GM12878 (cell line): ENCODE data around the gene IQGAP2. TPM values are rescaled to one million over a fixed set of nuclear protein-coding genes. Genes with fewer than 3 reads are reported as not detected.

Experiments
- ATAC-seq: fragments of 200-7000 bp; cut with Tn5 transposase; 3 replicates; pipeline ENCODE4 v1.9.1; 2020; ENCODE audit warnings: mild to moderate bottlenecking, moderate library complexity
- BruUV-seq: library from RNA; stranded (reverse); fragments of 400-500 nt; replicated peaks from 2 replicates; lab custom pipeline; 2021; lab: Mats Ljungman, UMichigan
- CTCF ChIA-PET: fragments of 300-600 bp; sonication (Branson Sonifier 250); formaldehyde crosslinking; extraction: SDS; loops from one replicate; lab custom pipeline; 2021; ENCODE audit warnings: inconsistent platforms; lab: Yijun Ruan, JAX
- POLR2A ChIA-PET: fragments of 350-600 bp; formaldehyde crosslinking; extraction: SDS; loops from one replicate; lab custom pipeline; 2021; ENCODE audit warnings: inconsistent platforms; lab: Charles Lee
- RAD21 ChIA-PET: fragments of 300-600 bp; sonication (Branson Sonifier 250); formaldehyde crosslinking; loops from one replicate; lab custom pipeline; 2023; ENCODE audit warnings: antibody characterized with exemption; ENCODE audit not compliant: unreplicated experiment; lab: Charles Lee
- SMC1A ChIA-PET: fragments of 300-600 bp; sonication (Branson Sonifier 250); formaldehyde crosslinking; loops from one replicate; lab custom pipeline; 2023; ENCODE audit not compliant: unreplicated experiment, uncharacterized antibody; lab: Charles Lee
- DNase-seq: peaks from one replicate; pipeline ENCODE4 v3.0.0-alpha.2; 2011; ENCODE audit warnings: low read depth, low spot score
- FAIRE-seq: peaks from 3 replicates; lab custom pipeline; 2011; peaks lifted over from hg19 to GRCh38; lab: Jason Lieb, UNC
- H2AFZ ChIP-seq: 2 replicates; pipeline ENCODE4 v1.6.0; 2011; ENCODE audit warnings: low read depth, low read length, control low read depth; ENCODE audit not compliant: control insufficient read depth
- H3K27ac ChIP-seq: 2 replicates; pipeline ENCODE4 v1.5.1; 2011; ENCODE audit warnings: control low read depth; ENCODE audit not compliant: control insufficient read depth, insufficient read depth
- H3K27me3 ChIP-seq, 2 experiments: replicated peaks in 1 of 2; 2 replicates each; pipeline versions ENCODE4 v1.6.0 to v1.6.1; 2011; ENCODE audit warnings: low read length in 1 of 2; ENCODE audit not compliant: control insufficient read depth in 2 of 2, insufficient read depth in 2 of 2
- H3K36me3 ChIP-seq, 2 experiments: 2 replicates each; pipeline ENCODE4 v1.5.1; 2011; ENCODE audit warnings: low read length in 1 of 2; ENCODE audit not compliant: control insufficient read depth in 2 of 2, insufficient read depth in 2 of 2
- H3K4me1 ChIP-seq: 2 replicates; pipeline ENCODE4 v1.6.1; 2011; ENCODE audit warnings: mild to moderate bottlenecking, low read length, moderate library complexity, mixed read lengths; ENCODE audit not compliant: control insufficient read depth, insufficient read depth
- H3K4me2 ChIP-seq: 2 replicates; pipeline ENCODE4 v1.6.0; 2011; ENCODE audit warnings: control low read depth; ENCODE audit not compliant: control insufficient read depth, insufficient read depth
- H3K4me3 ChIP-seq: fragments of 200-600 bp; sonication (generic); 2 replicates; pipeline ENCODE4 v1.5.1; 2016
- H3K79me2 ChIP-seq: 2 replicates; pipeline ENCODE4 v1.6.0; 2011; ENCODE audit warnings: low read length; ENCODE audit not compliant: control insufficient read depth, insufficient read depth
- H3K9ac ChIP-seq: 2 replicates; pipeline ENCODE4 v1.8.0; 2011; ENCODE audit warnings: low read length, control low read depth, mixed read lengths; ENCODE audit not compliant: control insufficient read depth, insufficient read depth
- H3K9me3 ChIP-seq: replicated peaks from 3 replicates; pipeline ENCODE4 v1.5.1; 2011; ENCODE audit warnings: mild to moderate bottlenecking, low read length; ENCODE audit not compliant: control insufficient read depth, insufficient read depth
- H4K20me1 ChIP-seq: 2 replicates; pipeline ENCODE4 v1.6.0; 2011; ENCODE audit not compliant: control insufficient read depth, insufficient read depth
- BACH1 ChIP-seq: fragments of 450-650 bp; IDR thresholded peaks from 2 replicates; pipeline ENCODE4 v1.6.1; 2017; ENCODE audit warnings: mild to moderate bottlenecking, borderline replicate concordance
- BCL11A ChIP-seq: IDR thresholded peaks from 2 replicates; pipeline ENCODE4 v1.6.1; 2011; ENCODE audit warnings: low read depth, low read length
- DPF2 ChIP-seq: fragments of 450-650 bp; IDR thresholded peaks from 2 replicates; pipeline ENCODE4 v1.6.1; 2017; ENCODE audit warnings: mild to moderate bottlenecking
- E2F8 ChIP-seq: fragments of 450-650 bp; IDR thresholded peaks from 2 replicates; pipeline ENCODE4 v1.6.1; 2018; ENCODE audit warnings: mild to moderate bottlenecking, low read depth, moderate library complexity; ENCODE audit not compliant: partially characterized antibody
- EGR1 ChIP-seq, 2 experiments: IDR thresholded peaks; 1 replicate in 1 of 2; 2 replicates in 1 of 2; pipeline ENCODE4 v1.6.1; 2011 to 2012; ENCODE audit warnings: low read depth in 2 of 2, low read length in 2 of 2, borderline replicate concordance in 1 of 2, mild to moderate bottlenecking in 1 of 2, moderate library complexity in 1 of 2
- EP300 ChIP-seq, 2 experiments: fragments of 150-350 bp in 1 of 2; IDR thresholded peaks; 2 replicates each; pipeline ENCODE4 v1.6.1; 2011 to 2012; ENCODE audit warnings: low read depth in 2 of 2, low read length in 2 of 2, borderline replicate concordance in 1 of 2, improper control_type of control experiment in 1 of 2, inconsistent platforms in 1 of 2; ENCODE audit not compliant: control insufficient read depth in 1 of 2
- HDAC6 ChIP-seq: fragments of 200-600 bp; sonication (generic); IDR thresholded peaks from one replicate; pipeline ENCODE4 v1.8.0; 2017; ENCODE audit warnings: antibody characterized with exemption; ENCODE audit not compliant: unreplicated experiment
- MTA3 ChIP-seq: IDR thresholded peaks from 2 replicates; pipeline ENCODE4 v1.6.1; 2012; ENCODE audit warnings: low read length, inconsistent platforms, borderline replicate concordance
- NKRF ChIP-seq: fragments of 450-650 bp; conservative IDR thresholded peaks from 2 replicates; pipeline ENCODE4 v1.6.1; 2017; ENCODE audit warnings: mild to moderate bottlenecking, moderate library complexity
- SREBF1 ChIP-seq: IDR thresholded peaks from 2 replicates; pipeline ENCODE4 v1.6.1; 2012; ENCODE audit warnings: mild to moderate bottlenecking, low read length
- SUPT20H ChIP-seq: IDR thresholded peaks from 2 replicates; pipeline ENCODE4 v1.6.1; 2011; ENCODE audit warnings: low read depth, mild to moderate bottlenecking, low read length, moderate library complexity, borderline replicate concordance; ENCODE audit not compliant: control insufficient read depth
- TCF7 ChIP-seq: IDR thresholded peaks from 2 replicates; pipeline ENCODE4 v1.6.1; 2014; ENCODE audit warnings: antibody characterized with exemption, borderline replicate concordance
- ZBTB40 ChIP-seq: fragments of 450-650 bp; IDR thresholded peaks from 2 replicates; pipeline ENCODE4 v1.6.1; 2016; ENCODE audit warnings: mild to moderate bottlenecking, moderate library complexity, borderline replicate concordance
- ZNF384 ChIP-seq: IDR thresholded peaks from 2 replicates; pipeline ENCODE4 v1.6.1; 2012; ENCODE audit warnings: low read depth, mild to moderate bottlenecking, low read length, improper control_type of control experiment, borderline replicate concordance
- WGBS: methylation state at CpG from one replicate; pipeline ENCODE4 v1.1.6; 2016; ENCODE audit warnings: low lambda C conversion rate; ENCODE audit not compliant: insufficient replicate concordance, insufficient coverage; ENCODE audit errors: missing lambda C conversion rate; 5-methylcytosine and 5-hydroxymethylcytosine counted together
- in situ Hi-C: fragments of 300-500 bp; cut with MboI; formaldehyde crosslinking; loops from 9 replicates; pipeline ENCODE4 v1.14.3; 2018; ENCODE audit warnings: mixed read lengths
- intact Hi-C: fragments of 100-400 bp; cut with micrococcal nuclease; formaldehyde crosslinking; loops from one replicate; pipeline ENCODE4 v1.14.2; 2022; ENCODE audit not compliant: unreplicated experiment
- polyA plus RNA-seq, 11 experiments: library from polyadenylated mRNA; depleted of rRNA in 4 of 11; unstranded in 6 of 11; stranded (reverse) in 5 of 11; fragments of >200 nt; fragmentation: Nextera tagmentation in 4 of 11; fragmentation: Illumina TruSeq in 1 of 11; extraction: Ambion mirVana in 4 of 11; extraction: Trizol in 1 of 11; gene quantifications; 1 replicate in 1 of 11; 2 replicates in 10 of 11; pipeline versions ENCODE4 v1.2.1 to v1.2.3, GENCODE V29; 2011 to 2016; ENCODE audit warnings: inconsistent platforms in 2 of 11, missing spikeins in 2 of 11, low read depth in 1 of 11
- total RNA-seq, 4 experiments: library from RNA; depleted of rRNA in 3 of 4; stranded (reverse); fragments of >200 nt in 3 of 4; fragmentation: Illumina TruSeq in 1 of 4; extraction: Trizol in 1 of 4; gene quantifications; 2 replicates each; pipeline versions ENCODE4 v1.2.1 to v1.2.3, GENCODE V29; 2013 to 2021

Gene IQGAP2
- total and polyA plus RNA-seq, 10 of the 15 experiments (the other 5 are each of a cell fraction or from before 2014, with no cell fraction given), result 14.5 to 41.4 (median 21.8) TPM

- POLR2A ChIA-PET, result interaction anchor here (0.5 kb wide), 1 partner anchor 9 kb away, joined by 7 read pairs; no protein-coding TSS in a partner anchor
- CTCF ChIA-PET, result interaction anchor here (1.2 kb wide), 1 partner anchor 398 kb away, joined by 5 read pairs; no protein-coding TSS in a partner anchor
These were observed 26.2 kb upstream of the IQGAP2 start for GRCh38 chr5:76376866-76377230.

More at GRCh38 chr5:76376866-76377230, 26.2 kb upstream of the IQGAP2 start:
- BruUV-seq, result no TSS peak
- 37% methylated on average over 3 of the region's 3 CpGs for WGBS
- RAD21 ChIA-PET, result interaction anchor here (1.2 kb wide), 1 partner anchor 206 kb away, joined by 3 read pairs; no protein-coding TSS in a partner anchor
- DNase-seq (no peak), FAIRE-seq (no peak), ATAC-seq (no peak)
- H2AFZ ChIP-seq, result no peak overlapping the region
- SMC1A ChIA-PET, result interaction anchor here (1.1 to 2.7 kb wide), 3 partner anchors 13 to 170 kb away, joined by 3 to 7 read pairs (median 7); no protein-coding TSS in a partner anchor
- intact Hi-C loops, result no loop called here
- H3K79me2 ChIP-seq, result no peaks in the 10 kb centered on the region
- no peaks in the 10 kb centered on the region for H3K36me3 ChIP-seq
- no peaks in the 10 kb centered on the region for H4K20me1 ChIP-seq
- TF ChIP-seq NKRF (no peak), BCL11A (no peak), E2F8 (no peak), MTA3 (no peak), SREBF1 (no peak), EP300 (IDR thresholded peaks at IDR 0.05; ENCODE audit: borderline replicate concordance in 1 of 2, control insufficient read depth in 1 of 2, low read depth in 2 of 2, low read length in 2 of 2) (no peak), BACH1 (no peak), ZNF384 (no peak), HDAC6 (no peak), TCF7 (no peak), EGR1 (IDR thresholded peaks at IDR 0.05; ENCODE audit: borderline replicate concordance in 1 of 2, low read depth in 2 of 2, low read length in 2 of 2) (no peak), DPF2 (no peak), ZBTB40 (no peak), SUPT20H (no peak)
- H3K9ac ChIP-seq, result no peak overlapping the region
- H3K4me1 ChIP-seq, result no peaks in the 10 kb centered on the region; the same call in 1 of the 2 replicates
- no peaks in the 10 kb centered on the region for H3K9me3 ChIP-seq
- in situ Hi-C loops, result no loop called here
- H3K4me3 ChIP-seq, result no peak overlapping the region
- no peak overlapping the region for H3K4me2 ChIP-seq
- H3K27me3 ChIP-seq, result no peaks in the 10 kb centered on the region
- H3K27ac ChIP-seq, result no peak overlapping the region
